Stimulated activated CD4-positive, alpha-beta T cell treated with anti-CD3 and anti-CD28 coated beads, Interleukin-1b, Interleukin-23, amount 100 ng/mL, for 48 hours (primary cell): ENCODE results near the gene DPAGT1.
"Not testable (repeated sequence)": the region's sequence is repeated elsewhere in the genome, so short reads cannot be mapped to it uniquely, and the experiment has no call there.

Experiments
- DNase-seq: peaks from one replicate; pipeline ENCODE4 v3.0.0-alpha.2; 2020

The DPAGT1 gene

DNA sequence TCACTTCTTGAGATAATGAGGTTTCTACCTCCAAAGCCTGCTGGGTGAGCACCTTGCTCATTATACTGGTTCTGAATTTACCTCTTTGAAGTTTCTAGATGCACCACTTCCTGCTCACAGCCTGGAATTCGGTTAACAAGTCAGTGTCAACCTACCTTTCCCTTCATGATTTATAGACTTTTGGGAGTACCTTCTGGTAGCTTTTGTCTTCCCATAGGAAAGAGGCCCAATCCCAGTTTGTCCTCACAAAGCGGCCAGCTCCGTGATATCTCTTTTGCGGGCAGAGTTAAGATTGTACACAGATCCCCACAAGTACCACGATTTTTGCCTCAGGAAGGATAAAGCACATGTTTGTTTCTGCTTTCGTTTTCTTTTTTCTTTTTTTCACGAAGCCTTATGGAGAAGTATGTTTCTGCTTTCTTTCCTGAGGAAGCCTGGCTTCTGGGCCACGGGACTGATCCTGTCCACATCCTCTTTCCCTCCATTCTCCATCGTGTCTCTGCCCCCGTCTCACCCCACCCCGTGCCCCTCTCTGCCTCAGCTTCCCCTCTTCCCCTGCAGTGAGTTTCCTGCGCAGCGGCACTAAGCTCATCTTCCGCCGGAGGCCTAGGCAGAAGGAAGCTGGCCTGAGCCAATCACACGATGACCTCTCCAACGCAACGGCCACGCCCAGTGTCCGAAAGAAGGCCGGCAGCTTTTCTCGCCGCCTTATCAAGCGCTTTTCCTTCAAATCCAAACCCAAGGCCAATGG, 14.0 kb upstream of the DPAGT1 start:
- peak; percentile 19 for DNase-seq

DNA sequence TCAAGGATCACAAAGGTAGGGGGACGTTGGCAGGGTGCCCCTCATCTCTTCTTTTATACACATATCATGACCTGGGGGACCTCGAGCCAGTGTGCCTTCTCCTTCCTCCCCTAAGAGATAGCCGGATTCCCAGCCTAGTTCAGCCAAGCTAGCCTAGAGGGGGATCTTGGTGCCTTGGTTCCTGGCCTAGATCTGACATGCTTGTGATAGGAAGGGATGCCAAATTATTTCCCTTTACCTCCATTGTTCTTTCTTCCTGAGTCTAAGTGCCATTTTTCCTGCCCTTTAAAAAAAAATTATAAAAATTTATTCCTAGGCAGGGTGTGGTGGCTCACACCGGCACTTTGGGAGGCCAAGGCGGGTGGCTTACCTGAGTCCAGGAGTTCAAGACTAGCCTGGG, 12.7 kb upstream of the DPAGT1 start:
- no peak for DNase-seq

GRCh38 chr11:119113716-119114115, 12.1 kb upstream of the DPAGT1 start:
- DNase-seq: no peak

GRCh38 chr11:119112314-119113020, 10.8 kb upstream of the DPAGT1 start:
- no peak for DNase-seq

DNA sequence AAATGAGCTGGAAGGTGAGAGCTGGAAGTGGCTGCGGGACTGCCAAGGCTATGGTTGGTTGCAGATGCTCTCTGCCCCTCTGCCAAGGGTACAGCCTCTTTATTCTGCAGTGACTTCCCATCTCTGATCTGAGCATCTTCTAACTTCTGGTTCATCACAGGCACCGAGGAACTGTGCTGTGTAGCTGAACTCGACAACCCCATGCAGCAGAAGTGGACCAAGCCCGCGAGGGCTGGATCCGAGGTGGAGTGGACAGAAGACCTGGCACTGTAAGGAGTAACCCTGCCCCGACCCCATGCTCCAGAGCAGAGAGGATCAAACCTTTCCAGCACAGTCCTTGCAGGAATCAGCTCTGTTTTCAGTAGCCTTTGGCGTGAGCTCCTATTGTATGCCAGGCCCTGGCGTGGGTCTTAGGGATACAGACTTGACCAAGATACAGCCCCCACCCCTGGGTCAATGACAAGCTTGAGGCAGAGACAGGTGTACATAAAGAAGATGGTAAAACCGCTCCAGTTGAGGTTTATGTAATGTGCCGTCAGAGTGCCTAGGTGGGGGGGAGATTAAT, 9.8 kb upstream of the DPAGT1 start:
- DNase-seq: no peak

GRCh38 chr11:119110439-119110838, 8.8 kb upstream of the DPAGT1 start:
- no peak for DNase-seq

DNA sequence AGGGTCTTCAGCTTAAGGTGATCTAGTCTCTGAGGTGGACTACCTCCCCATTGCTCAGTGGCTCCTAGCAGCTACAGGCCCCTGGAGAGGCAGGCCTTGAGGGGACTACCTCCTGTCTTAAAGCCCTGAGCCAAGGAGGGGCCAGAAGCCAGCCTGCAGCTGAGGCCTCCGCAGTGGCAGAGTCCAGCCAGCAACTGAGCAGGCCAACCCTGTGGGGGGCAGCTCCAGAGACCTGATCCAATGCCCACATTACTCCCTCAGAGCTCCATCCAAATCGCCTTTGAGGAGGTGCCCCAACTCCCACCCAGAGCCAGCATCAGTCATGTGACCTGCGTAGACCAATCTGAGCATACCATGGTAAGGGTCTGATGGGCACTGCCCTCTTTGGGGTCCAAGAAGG, 8.2 kb upstream of the DPAGT1 start:
- DNase-seq: no peak

GRCh38 chr11:119108857-119109221, 7.2 kb upstream of the DPAGT1 start:
- DNase-seq: no peak

DNA sequence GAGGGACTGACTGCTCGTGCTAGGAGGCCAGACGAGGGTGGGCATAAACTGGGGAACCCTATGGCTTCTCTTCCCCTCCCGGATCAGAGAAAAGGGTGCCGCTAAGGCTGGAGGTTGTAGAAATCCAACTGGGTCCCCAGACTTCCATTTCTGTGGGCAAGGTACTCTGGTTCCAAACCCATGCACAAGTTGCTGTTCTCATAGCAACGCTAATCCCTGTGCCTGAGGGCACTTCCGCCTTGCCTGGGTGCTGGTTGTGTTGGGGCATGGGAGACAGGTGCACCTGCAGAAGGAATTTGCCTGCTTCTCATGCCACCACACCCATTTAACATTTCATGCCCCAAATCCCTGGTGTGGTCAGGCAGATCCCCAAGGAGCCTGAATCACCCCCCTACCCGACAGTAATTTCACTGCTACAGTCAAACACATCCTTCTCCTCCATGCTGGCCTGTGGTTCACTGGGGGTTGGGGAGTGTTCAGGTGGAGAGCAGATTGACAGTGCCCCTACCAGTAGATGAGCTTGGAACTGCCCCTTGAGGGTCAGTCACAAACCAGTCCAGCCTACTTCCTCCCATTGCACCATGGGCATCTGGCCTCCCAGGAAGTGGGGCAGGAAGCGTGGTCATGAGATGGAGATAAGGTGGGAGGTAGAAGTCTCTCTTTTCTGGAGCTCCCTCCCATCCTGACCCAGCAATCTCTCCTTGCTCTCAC, 6.6 kb upstream of the DPAGT1 start:
- peak; percentile 36 for DNase-seq

DNA sequence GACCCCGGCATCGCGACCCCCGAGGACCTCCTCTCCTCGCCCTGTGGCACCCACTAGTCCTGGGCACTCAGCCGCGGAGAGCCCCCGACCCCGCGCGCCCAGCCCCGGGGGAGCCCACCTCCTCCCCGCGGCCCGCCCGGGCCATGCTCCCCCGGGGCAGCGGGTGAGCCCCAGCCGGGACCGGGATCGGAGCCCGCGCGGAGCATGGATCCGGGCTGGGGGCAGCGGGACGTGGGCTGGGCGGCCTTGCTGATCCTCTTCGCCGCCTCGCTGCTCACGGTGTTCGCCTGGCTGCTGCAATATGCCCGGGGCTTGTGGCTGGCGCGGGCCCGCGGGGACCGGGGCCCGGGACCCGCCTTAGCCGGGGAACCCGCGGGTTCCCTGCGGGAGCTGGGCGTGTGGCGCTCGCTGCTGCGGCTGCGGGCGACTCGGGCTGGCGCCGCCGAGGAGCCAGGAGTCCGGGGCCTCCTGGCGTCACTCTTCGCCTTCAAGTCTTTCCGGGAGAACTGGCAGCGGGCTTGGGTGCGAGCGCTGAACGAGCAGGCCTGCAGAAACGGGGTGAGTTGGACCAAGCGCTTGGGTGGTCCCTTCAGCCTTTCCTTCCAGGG, 6.0 kb upstream of the DPAGT1 start:
- DNase-seq: no peak

GRCh38 chr11:119106564-119107537, 5.2 kb upstream of the DPAGT1 start, which contains the start of gene C2CD2L:
Gene C2CD2L, plus strand, starts transcription at chr11:119107344. Its CDS starts 398 bp downstream, at chr11:119107742.
- peak; percentile 92 for DNase-seq

DNA sequence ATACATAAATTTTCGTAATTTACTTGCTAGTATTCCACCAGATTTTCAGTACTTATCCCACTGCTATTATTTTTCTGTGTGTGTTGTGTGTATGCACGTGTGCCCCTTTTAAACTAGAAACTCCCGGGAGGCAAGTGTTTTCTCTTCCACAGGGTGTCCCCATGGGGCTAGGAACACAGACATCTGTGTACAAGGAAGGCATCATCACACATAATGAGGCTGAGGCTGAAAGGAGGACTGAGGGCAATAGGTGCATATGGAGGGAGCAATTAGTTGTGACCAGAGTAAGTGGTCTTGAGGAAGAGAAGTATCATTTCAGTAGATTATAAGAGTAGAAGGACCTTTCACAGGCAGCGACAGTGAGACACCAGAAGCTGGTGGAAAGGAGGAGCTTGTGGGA, 2.1 kb upstream of the DPAGT1 start:
- DNase-seq: no peak

- DNase-seq: not testable (repeated sequence)
Observed at GRCh38 chr11:119103161-119103664, 1.6 kb upstream of the DPAGT1 start.

DNA sequence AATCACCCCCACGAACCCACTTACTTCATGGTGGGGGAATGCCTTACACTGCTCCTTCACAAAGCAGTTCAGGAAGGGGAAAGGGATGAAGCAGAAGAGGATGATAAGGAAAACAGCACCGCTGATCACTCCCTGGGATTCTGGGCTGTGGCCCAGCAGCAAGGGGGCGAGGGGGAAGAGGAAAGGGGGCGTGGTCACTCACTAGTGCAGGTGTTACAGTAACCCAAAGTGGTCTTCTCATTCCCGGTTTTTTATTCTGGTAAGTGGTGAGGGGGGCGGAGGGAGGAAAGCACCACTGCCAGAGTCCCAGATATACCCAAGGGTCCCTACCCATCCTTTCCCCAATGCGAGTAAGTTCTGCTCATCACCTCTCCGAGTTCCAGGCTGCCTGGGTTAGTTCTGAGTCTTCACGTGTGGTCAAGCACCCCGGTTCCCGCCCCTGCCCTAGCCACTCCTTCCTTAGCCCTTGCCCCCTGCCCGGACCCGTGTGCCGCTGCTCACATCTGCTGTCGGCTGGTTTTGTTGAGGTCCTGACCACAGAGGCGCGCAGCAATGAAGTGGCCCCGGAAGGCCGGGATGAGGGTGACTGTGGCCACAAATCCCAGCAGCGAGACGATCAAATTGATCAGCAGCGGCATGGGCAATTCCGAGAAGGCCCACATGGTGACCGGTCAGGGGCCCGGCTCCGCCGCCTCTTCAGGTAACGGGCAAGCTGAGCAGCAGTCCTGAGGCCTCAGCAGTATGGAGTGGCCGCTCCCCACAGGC, 477 bp downstream of the DPAGT1 start:
- peak; percentile 37 for DNase-seq

DNA sequence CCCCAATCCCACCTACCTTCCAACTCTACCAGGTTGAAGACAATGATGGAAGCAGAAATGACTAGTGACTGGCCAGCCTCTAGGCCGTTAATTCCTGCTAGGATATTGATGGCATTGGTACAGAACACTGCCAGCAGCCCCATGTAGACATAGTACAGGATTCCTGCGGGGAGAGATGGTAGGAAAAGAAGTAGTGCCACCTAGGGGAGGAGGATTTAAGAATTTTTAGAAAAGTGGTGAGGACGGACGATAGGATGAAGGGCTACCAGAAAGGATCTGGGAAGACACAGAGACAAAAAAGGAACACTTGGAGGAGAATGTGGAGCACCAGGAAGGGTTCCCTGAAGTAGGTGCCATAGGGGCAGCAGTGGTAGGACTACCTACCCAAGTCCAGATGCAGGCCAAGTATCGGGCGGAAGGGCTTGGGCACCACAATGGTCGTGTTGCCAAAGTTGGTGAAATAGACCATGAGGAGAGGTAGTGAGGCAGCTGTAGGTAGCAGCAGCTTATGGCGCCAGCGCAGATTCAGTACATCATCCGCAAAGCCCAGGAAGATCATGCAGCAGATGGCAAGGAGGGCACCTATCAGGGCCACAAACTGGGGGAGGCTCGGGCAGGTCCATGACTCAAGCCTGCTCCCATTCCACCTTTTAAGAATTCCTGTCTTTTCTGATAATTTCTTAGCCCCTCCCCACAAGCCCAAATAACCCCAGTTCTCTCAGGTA, 1.2 kb downstream of the DPAGT1 start:
- no peak for DNase-seq

GRCh38 chr11:119099711-119100110, 1.9 kb downstream of the DPAGT1 start:
- DNase-seq: no peak

- DNase-seq: peak; percentile 100
Observed at GRCh38 chr11:119095066-119095880, 6.4 kb downstream of the DPAGT1 start.

DNA sequence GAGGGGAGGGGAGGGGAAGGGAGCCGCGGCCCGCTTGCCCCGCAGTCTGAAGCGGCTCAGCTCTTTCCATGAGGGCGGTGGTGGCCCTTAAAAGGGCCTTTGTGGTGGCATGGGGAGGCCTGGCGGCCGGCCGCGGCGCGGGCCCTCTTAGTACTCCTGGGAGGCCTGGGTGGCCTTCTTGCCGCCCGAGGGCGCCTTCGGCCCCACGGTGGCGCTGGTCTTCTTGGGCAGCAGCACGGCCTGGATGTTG, 6.9 kb downstream of the DPAGT1 start:
- DNase-seq: no peak
